Measurements from ENCODE around the gene PTPRT. TPM values are rescaled to one million over a fixed set of nuclear protein-coding genes. Genes with fewer than 3 reads are reported as not detected.

PTPRT gene
- polyA plus RNA-seq, 2 of the 4 experiments (the other 2 are of a cell fraction): not detected

GRCh38 chr20:42988319-42988718 is 201.4 kb downstream of the PTPRT start (continued):
- no peak for TF ChIP-seq NR3C1 (IDR thresholded peaks at IDR 0.05)
- no peak for TF ChIP-seq CBX2 (IDR thresholded peaks at IDR 0.05; ENCODE audit: borderline replicate concordance, low read depth)

DNA sequence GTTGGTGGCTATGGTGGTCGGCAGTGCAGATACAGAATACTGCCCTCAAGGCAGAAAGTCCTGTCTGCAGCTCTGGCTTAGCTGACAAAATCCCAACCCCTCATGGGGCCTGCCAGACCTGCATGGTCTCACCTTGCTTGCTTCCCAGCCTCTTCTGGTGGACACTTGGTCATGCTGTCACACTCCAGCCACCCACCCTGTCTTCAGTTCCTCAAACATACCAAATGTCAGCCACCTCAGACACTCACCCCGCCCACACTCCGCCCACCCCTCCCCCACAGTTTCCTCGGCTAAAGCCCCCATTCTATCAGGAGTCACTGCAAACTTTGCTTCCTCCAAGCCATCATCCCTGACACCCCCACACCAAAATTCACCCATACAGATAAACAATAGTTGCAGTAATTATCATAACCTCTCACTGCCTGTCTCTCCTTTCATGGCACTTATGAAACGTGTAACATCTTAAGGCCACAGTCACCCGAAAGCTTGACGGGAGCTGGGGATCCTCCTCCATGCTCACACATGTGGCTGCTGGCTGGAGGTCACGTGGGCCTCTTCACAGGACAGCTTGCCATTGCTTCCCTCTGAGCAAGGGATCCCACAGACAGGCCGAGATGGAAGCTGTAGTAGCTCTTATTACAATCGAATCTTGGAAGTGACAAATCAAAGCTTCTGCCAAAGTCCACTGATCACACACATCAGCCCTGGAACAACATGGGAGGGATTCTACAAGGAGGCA is 202.2 kb downstream of the PTPRT start:
- FAIRE-seq (no peak), DNase-seq (ENCODE audit: low read depth in 1 of 2, low spot score in 1 of 2) (no peak), ATAC-seq (no peak)
- H3K9me3 ChIP-seq: no peaks in the 10 kb centered on the region
- CTCF ChIA-PET: no interaction called here
- H3K27ac ChIP-seq: no peak overlapping the region
- TF ChIP-seq HOXB13 (CRISPR knock-in tag; IDR thresholded peaks at IDR 0.05; ENCODE audit: low read depth): no peak
- TF ChIP-seq ZNF302 (CRISPR knock-in tag; IDR thresholded peaks at IDR 0.05): no peak
- no peak for TF ChIP-seq PHF8 (IDR thresholded peaks at IDR 0.05; ENCODE audit: borderline replicate concordance, low read depth)
- TF ChIP-seq HMGXB4 (CRISPR knock-in tag; IDR thresholded peaks at IDR 0.05; ENCODE audit: borderline replicate concordance): no peak
- TF ChIP-seq BCL3 (IDR thresholded peaks at IDR 0.05): no peak
- TF ChIP-seq RCOR1 (IDR thresholded peaks at IDR 0.05; ENCODE audit: low read depth, low read length): no peak
- TF ChIP-seq JUN (IDR thresholded peaks at IDR 0.05): no peak
- TF ChIP-seq NPAS2 (CRISPR knock-in tag; IDR thresholded peaks at IDR 0.05; ENCODE audit: borderline replicate concordance): no peak
- no peak for TF ChIP-seq HDAC2 (IDR thresholded peaks at IDR 0.05)
- TF ChIP-seq REST (IDR thresholded peaks at IDR 0.05): no peak
- TF ChIP-seq MAFK (IDR thresholded peaks at IDR 0.05; ENCODE audit: partially characterized antibody): no peak
- no peak for TF ChIP-seq HEYL (CRISPR knock-in tag; IDR thresholded peaks at IDR 0.05)
- TF ChIP-seq MYC (IDR thresholded peaks at IDR 0.05; ENCODE audit: borderline replicate concordance, low read length): no peak
- no peak for TF ChIP-seq CHD2 (IDR thresholded peaks at IDR 0.05; ENCODE audit: low read length, partially characterized antibody)
- no peak for TF ChIP-seq RARB (CRISPR knock-in tag; IDR thresholded peaks at IDR 0.05)
- no peak for TF ChIP-seq ESRRA (IDR thresholded peaks at IDR 0.05; ENCODE audit: borderline replicate concordance, low read length)
- TF ChIP-seq, protein P1, sequence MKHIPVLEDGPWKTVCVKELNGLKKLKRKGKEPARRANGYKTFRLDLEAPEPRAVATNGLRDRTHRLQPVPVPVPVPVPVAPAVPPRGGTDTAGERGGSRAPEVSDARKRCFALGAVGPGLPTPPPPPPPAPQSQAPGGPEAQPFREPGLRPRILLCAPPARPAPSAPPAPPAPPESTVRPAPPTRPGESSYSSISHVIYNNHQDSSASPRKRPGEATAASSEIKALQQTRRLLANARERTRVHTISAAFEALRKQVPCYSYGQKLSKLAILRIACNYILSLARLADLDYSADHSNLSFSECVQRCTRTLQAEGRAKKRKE (CRISPR knock-in tag; IDR thresholded peaks at IDR 0.05; ENCODE audit: low read depth): no peak
- POLR2A ChIA-PET: no interaction called here
- no peaks in the 10 kb centered on the region for H3K4me1 ChIP-seq
- H3K4me3 ChIP-seq: no peak overlapping the region
- H3K4me2 ChIP-seq: no peak overlapping the region
- 7% methylated on average over 8 of the region's 10 CpGs for WGBS (ENCODE audit: missing lambda C conversion rate)

All from A549 (cell line).